Measurements from ENCODE around the gene DMRTA1.

The DMRTA1 gene

DNA sequence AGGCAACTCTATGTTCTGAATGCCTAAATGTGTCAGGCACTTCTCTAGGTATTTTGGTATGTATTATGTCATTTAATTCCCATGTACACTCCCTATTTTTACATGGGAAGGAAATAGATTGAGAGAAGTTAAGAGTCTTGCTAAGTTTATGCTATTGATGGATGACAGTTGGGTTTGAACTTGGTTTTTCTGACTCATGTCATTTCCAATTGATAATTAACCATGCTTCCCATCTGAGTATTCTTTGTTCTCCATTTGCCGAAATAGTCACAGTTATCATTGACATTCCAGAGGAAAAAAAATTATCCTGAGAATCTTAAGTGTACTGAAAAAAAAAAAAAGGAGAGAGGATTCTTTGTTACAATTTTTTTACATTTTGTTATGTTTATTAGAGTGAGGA is 23.1 kb upstream of the DMRTA1 start:
- Histone ChIP-seq H4K20me1 (ENCODE audit: insufficient read depth, low read length, poor library complexity, severe bottlenecking) (no peaks in the 10 kb centered on the region), H3K4me3 (ENCODE audit: low read length, poor library complexity, severe bottlenecking) (no peak overlapping the region), H3K36me3 (ENCODE audit: insufficient read depth, low read length) (no peaks in the 10 kb centered on the region), H2AFZ (ENCODE audit: low read length) (no peak overlapping the region), H3K9me3 (ENCODE audit: insufficient read depth, low read depth, low read length) (no peaks in the 10 kb centered on the region), H3K79me2 (ENCODE audit: insufficient read depth, low read length) (no peaks in the 10 kb centered on the region), H3K9me2 (replicated peaks; ENCODE audit: low read depth, low read length) (no peaks in the 10 kb centered on the region), H3F3A (ENCODE audit: low read depth) (no peaks in the 10 kb centered on the region), H3K9ac (ENCODE audit: low read depth, low read length, poor library complexity, severe bottlenecking) (no peak overlapping the region), H3K27me3 (ENCODE audit: insufficient read depth, low read length, poor library complexity, severe bottlenecking) (no peaks in the 10 kb centered on the region), H3K4me2 (ENCODE audit: low read depth, low read length, poor library complexity, severe bottlenecking) (no peak overlapping the region), H3K4me1 (ENCODE audit: insufficient read depth, low read length, poor library complexity, severe bottlenecking) (no peaks in the 10 kb centered on the region)
- TF ChIP-seq CTCF (conservative IDR thresholded peaks at IDR 0.05; ENCODE audit: low read length) (no peak), EZH2phosphoT487 (IDR thresholded peaks at IDR 0.05; ENCODE audit: borderline replicate concordance) (no peak)

- TF ChIP-seq EZH2phosphoT487 (IDR thresholded peaks at IDR 0.05; ENCODE audit: borderline replicate concordance) (no peak), CTCF (conservative IDR thresholded peaks at IDR 0.05; ENCODE audit: low read length) (no peak)
- Histone ChIP-seq H3K27me3 (ENCODE audit: insufficient read depth, low read length, poor library complexity, severe bottlenecking) (no peaks in the 10 kb centered on the region), H3K9ac (ENCODE audit: low read depth, low read length, poor library complexity, severe bottlenecking) (no peak overlapping the region), H3K9me2 (replicated peaks; ENCODE audit: low read depth, low read length) (no peaks in the 10 kb centered on the region), H3K4me2 (ENCODE audit: low read depth, low read length, poor library complexity, severe bottlenecking) (no peak overlapping the region), H4K20me1 (ENCODE audit: insufficient read depth, low read length, poor library complexity, severe bottlenecking) (no peaks in the 10 kb centered on the region), H3K4me3 (ENCODE audit: low read length, poor library complexity, severe bottlenecking) (no peak overlapping the region), H2AFZ (ENCODE audit: low read length) (no peak overlapping the region), H3F3A (ENCODE audit: low read depth) (no peaks in the 10 kb centered on the region), H3K9me3 (ENCODE audit: insufficient read depth, low read depth, low read length) (no peaks in the 10 kb centered on the region), H3K4me1 (ENCODE audit: insufficient read depth, low read length, poor library complexity, severe bottlenecking) (no peaks in the 10 kb centered on the region), H3K36me3 (ENCODE audit: insufficient read depth, low read length) (no peaks in the 10 kb centered on the region), H3K79me2 (ENCODE audit: insufficient read depth, low read length) (no peaks in the 10 kb centered on the region)
Observed at GRCh38 chr9:22424616-22425015, 22.0 kb upstream of the DMRTA1 start.

DNA sequence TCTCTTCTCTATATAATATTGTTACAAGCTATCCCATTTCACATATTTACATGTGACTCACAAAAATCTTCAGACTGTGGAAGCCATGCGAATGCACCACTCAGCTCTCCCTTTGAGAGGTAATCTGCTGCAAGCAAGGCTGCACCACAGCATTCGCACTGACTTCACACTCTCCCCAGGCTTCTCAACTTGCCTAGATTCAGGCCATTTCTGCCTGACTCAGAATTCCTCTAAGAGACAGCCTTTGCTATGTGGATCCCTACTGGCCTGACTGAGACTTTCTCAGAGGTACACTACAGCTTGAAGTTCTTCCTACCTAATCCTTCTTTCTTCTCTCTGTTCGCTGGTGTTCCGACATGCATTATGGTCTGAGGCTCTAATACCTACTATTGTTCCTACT is 21.1 kb upstream of the DMRTA1 start:
- Histone ChIP-seq H3K9me2 (replicated peaks; ENCODE audit: low read depth, low read length) (no peaks in the 10 kb centered on the region), H3K9ac (ENCODE audit: low read depth, low read length, poor library complexity, severe bottlenecking) (no peak overlapping the region), H3K79me2 (ENCODE audit: insufficient read depth, low read length) (no peaks in the 10 kb centered on the region), H3K27me3 (ENCODE audit: insufficient read depth, low read length, poor library complexity, severe bottlenecking) (no peaks in the 10 kb centered on the region), H3K4me2 (ENCODE audit: low read depth, low read length, poor library complexity, severe bottlenecking) (no peak overlapping the region), H3K9me3 (ENCODE audit: insufficient read depth, low read depth, low read length) (no peaks in the 10 kb centered on the region), H3K4me1 (ENCODE audit: insufficient read depth, low read length, poor library complexity, severe bottlenecking) (no peaks in the 10 kb centered on the region), H2AFZ (ENCODE audit: low read length) (no peak overlapping the region), H4K20me1 (ENCODE audit: insufficient read depth, low read length, poor library complexity, severe bottlenecking) (no peaks in the 10 kb centered on the region), H3K36me3 (ENCODE audit: insufficient read depth, low read length) (no peaks in the 10 kb centered on the region), H3F3A (ENCODE audit: low read depth) (no peaks in the 10 kb centered on the region), H3K4me3 (ENCODE audit: low read length, poor library complexity, severe bottlenecking) (no peak overlapping the region)
- TF ChIP-seq CTCF (conservative IDR thresholded peaks at IDR 0.05; ENCODE audit: low read length) (no peak), EZH2phosphoT487 (IDR thresholded peaks at IDR 0.05; ENCODE audit: borderline replicate concordance) (no peak)

Measured in Loucy (cell line).